ENCODE measurements around the gene BACH1.
"Not testable (repeated sequence)": the region's sequence is repeated elsewhere in the genome, so short reads cannot be mapped to it uniquely, and the experiment has no call there.

Gene BACH1

DNA sequence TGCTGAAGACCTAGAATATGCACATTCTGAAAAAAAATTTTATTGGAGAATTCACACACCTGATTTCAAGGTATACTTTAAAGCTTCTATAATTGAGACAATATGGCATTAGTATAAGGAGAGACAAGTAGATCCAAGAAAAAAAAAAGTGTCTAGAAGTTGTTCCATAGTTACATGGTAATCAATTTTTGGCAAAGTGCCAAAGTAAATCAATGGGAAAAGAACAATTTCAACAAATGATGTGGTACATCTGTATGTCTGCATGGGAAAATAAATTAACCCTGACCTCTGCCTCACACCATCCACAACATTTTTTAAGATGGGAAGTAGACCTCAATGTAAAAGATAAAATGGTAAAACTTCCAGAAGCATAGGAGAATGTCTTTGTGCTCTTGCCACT is 21.3 kb upstream of the BACH1 start:
- no peak overlapping the region for H3K4me3 ChIP-seq (ENCODE audit: low read depth, low read length)
- TF ChIP-seq, protein P1, sequence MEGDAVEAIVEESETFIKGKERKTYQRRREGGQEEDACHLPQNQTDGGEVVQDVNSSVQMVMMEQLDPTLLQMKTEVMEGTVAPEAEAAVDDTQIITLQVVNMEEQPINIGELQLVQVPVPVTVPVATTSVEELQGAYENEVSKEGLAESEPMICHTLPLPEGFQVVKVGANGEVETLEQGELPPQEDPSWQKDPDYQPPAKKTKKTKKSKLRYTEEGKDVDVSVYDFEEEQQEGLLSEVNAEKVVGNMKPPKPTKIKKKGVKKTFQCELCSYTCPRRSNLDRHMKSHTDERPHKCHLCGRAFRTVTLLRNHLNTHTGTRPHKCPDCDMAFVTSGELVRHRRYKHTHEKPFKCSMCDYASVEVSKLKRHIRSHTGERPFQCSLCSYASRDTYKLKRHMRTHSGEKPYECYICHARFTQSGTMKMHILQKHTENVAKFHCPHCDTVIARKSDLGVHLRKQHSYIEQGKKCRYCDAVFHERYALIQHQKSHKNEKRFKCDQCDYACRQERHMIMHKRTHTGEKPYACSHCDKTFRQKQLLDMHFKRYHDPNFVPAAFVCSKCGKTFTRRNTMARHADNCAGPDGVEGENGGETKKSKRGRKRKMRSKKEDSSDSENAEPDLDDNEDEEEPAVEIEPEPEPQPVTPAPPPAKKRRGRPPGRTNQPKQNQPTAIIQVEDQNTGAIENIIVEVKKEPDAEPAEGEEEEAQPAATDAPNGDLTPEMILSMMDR (IDR thresholded peaks at IDR 0.05; ENCODE audit: borderline replicate concordance, insufficient read depth, low read depth, low read length): no peak

DNA sequence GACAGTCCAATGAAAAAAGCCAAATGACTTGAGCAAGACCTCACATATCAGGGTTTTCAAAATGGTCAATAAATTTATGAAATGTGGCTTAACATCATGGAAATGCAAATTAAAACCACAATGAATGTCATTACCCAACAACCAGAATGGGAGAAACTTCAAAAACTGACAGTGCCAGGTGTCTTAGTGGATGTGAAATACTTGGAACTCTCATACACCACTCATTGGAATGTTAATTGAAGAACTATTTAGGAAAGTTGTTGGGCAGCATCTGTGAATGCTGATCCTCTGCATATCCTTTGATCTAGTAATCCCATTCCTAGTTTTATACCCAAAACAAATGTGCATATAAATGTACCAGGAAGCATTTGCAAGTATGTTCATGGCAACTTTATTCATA is 19.2 kb upstream of the BACH1 start:
- H3K4me3 ChIP-seq (ENCODE audit: low read depth, low read length): no peak overlapping the region
- TF ChIP-seq, protein P1 (IDR thresholded peaks at IDR 0.05; ENCODE audit: borderline replicate concordance, insufficient read depth, low read depth, low read length): no peak

DNA sequence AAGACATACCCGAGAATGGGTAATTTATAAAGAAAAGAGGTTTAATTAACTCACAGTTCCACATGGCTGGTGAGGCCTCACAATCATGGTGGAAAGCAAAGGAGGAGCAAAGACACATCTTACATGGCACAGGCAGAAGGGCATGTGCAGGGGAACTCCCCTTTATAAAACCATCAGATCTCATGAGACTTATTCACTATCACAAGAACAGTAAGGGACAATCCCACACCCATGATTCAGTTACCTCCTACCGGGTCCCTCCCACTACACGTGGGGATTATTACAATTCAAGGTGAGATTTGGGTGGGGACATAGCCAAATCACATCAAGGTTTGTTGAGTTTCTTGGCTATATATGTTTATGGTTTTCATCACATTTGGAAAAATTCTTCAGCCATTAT is 16.9 kb upstream of the BACH1 start:
- H3K4me3 ChIP-seq (ENCODE audit: low read depth, low read length): not testable (repeated sequence)

DNA sequence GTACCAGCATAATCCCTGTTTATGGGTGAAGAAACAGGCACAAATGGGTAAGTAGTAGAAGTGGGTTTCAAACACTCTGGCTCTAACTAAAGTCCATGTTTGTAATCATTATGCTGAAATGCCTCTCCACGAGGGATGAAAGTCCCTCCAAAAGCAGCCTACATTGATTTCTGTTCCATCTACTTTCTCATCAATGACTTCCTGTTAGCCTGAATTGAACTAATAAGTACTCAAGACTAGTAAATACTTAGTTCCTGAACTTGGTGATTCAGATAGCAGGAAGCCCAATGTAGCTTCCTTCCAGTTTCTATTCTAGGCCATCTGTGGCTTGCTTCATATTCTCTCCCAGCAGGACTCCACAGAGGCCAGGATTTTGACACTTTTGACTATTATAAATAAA is 11.3 kb upstream of the BACH1 start:
- TF ChIP-seq, protein P1 (IDR thresholded peaks at IDR 0.05; ENCODE audit: borderline replicate concordance, insufficient read depth, low read depth, low read length): no peak
- no peak overlapping the region for H3K4me3 ChIP-seq (ENCODE audit: low read depth, low read length)

DNA sequence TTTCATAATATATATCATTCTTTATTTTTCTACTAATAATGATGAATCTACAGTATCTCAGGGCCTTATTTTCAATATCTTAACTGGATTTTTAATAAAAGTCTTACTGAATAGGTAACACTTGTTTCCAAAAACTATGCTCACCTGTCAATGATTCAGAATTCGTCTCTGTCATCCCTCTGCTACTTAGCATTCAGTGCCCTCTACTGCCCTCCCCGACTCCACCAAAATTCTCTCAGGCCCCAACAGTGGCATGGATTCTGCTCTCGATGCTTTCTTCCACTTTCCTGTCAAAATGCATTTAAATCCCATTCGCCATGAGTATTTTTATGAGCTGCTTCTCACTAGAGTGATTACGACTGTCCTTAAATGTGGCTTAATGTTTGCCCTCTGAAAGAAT is 10.5 kb upstream of the BACH1 start:
- TF ChIP-seq, protein P1 (IDR thresholded peaks at IDR 0.05; ENCODE audit: borderline replicate concordance, insufficient read depth, low read depth, low read length): no peak
- H3K4me3 ChIP-seq (ENCODE audit: low read depth, low read length): no peak overlapping the region

DNA sequence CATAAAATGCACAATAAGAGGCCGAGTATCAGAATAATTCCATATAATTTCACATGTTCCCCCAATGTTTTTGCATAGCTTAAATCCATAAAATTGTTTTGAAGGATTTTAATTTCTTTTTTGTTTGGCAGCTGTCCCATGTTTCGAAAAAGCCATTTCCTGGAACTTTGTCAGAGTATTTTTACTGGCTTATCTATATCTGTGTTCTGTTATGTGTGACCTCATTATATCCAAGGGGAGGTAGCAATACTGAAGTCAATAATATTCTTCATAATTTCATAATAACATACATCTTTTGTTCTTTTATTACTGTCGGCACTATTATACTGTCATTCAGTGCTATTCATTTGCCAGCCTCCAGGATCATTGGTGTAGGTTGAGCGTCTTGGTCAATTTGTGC is 9.4 kb upstream of the BACH1 start:
- TF ChIP-seq, protein P1 (IDR thresholded peaks at IDR 0.05; ENCODE audit: borderline replicate concordance, insufficient read depth, low read depth, low read length): no peak
- no peak overlapping the region for H3K4me3 ChIP-seq (ENCODE audit: low read depth, low read length)

DNA sequence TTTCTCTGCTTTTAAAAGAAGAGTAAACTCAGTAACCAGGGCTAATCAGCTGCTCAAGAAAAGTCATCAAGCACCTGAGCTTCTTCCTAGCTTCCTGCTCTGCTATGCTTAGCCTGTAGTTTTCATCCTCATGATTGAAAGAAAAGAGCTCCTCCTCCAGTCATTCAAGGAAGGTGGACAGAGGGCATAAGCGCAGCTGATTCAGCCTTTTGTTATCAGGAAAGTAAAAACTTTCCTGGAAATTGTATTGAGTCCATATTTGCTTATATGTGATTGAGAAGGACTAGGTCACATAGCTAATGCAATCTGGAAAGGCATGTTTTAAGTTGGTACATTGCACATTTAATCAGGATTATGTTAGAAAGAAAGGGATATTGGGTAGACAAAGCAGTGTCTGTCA is 8.5 kb upstream of the BACH1 start:
- TF ChIP-seq, protein P1 (IDR thresholded peaks at IDR 0.05; ENCODE audit: borderline replicate concordance, insufficient read depth, low read depth, low read length): no peak
- no peak overlapping the region for H3K4me3 ChIP-seq (ENCODE audit: low read depth, low read length)

DNA sequence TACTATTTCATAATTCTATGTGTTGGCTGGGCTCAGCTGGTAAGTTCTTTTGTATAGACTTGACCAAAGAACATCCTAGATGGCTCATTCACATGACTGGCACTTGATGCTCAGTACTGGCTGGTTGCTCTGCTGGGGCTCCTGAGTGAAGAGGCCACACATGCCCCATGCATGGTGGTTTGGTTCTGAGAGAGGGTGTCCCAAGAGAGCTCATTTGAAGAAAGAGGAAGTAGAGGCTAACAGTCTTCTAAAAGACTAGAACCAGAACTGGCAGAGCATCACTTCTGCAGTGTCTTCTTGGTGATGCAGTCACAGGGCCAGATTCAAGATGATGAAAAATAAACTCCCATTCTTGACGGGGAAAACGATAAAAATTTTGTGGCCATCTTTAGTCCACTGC is 5.2 kb upstream of the BACH1 start:
- H3K4me3 ChIP-seq (ENCODE audit: low read depth, low read length): no peak overlapping the region
- TF ChIP-seq, protein P1 (IDR thresholded peaks at IDR 0.05; ENCODE audit: borderline replicate concordance, insufficient read depth, low read depth, low read length): no peak

Measured in GM12875 (cell line).